ENCODE data around the gene BLTP2.
"Not testable (repeated sequence)": the region's sequence is repeated elsewhere in the genome, so short reads cannot be mapped to it uniquely, and the experiment has no call there.

The BLTP2 gene

GRCh38 chr17:28645576-28645939, 600 bp upstream of the BLTP2 start:
- DNase-seq: no peak

GRCh38 chr17:28643983-28644786, 773 bp downstream of the BLTP2 start:
- peak; percentile 37 to 71 for DNase-seq

- no peak for DNase-seq
Observed at GRCh38 chr17:28641579-28641978, 3.4 kb downstream of the BLTP2 start.

GRCh38 chr17:28635506-28635905, 9.5 kb downstream of the BLTP2 start:
- no peak for DNase-seq

- DNase-seq: peak; percentile 75 to 85
Observed at GRCh38 chr17:28634206-28634865, 10.6 kb downstream of the BLTP2 start.

GRCh38 chr17:28626818-28627217, 18.1 kb downstream of the BLTP2 start:
- no peak for DNase-seq

GRCh38 chr17:28624148-28624547, 20.8 kb downstream of the BLTP2 start:
- DNase-seq: no peak

- DNase-seq: no peak
Observed at GRCh38 chr17:28623696-28624095, 21.3 kb downstream of the BLTP2 start.

GRCh38 chr17:28622186-28622585, 22.8 kb downstream of the BLTP2 start:
- DNase-seq: peak; percentile 95 to 99

- no peak for DNase-seq
Observed at GRCh38 chr17:28620010-28620409, 24.9 kb downstream of the BLTP2 start.

- no peak for DNase-seq
Observed at GRCh38 chr17:28618464-28618863, 26.5 kb downstream of the BLTP2 start.

- no peak for DNase-seq
Observed at GRCh38 chr17:28616281-28616680, 28.7 kb downstream of the BLTP2 start.

- no peak for DNase-seq
Observed at GRCh38 chr17:28615260-28615940, 29.6 kb downstream of the BLTP2 start.

GRCh38 chr17:28613931-28614381, 31.0 kb downstream of the BLTP2 start, which contains the start of gene RSKR:
Gene RSKR (minus strand): TSS chr17:28614185. CDS start chr17:28614161, 24 bp downstream.
- DNase-seq: no peak

- peak; percentile 14 to 66 for DNase-seq
Observed at GRCh38 chr17:28612936-28613872, 31.8 kb downstream of the BLTP2 start.

GRCh38 chr17:28612531-28612930, 32.4 kb downstream of the BLTP2 start:
- no peak for DNase-seq

GRCh38 chr17:28610376-28610775, 34.6 kb downstream of the BLTP2 start:
- no peak for DNase-seq

GRCh38 chr17:28604031-28604430, 40.9 kb downstream of the BLTP2 start:
- not testable (repeated sequence) for DNase-seq

- peak; percentile 70 to 77 for DNase-seq
Observed at GRCh38 chr17:28599311-28600184, 45.4 kb downstream of the BLTP2 start.

GRCh38 chr17:28598799-28599310, 46.1 kb downstream of the BLTP2 start, which contains the start of gene SPAG5:
Gene SPAG5 (minus strand): TSS chr17:28599025. CDS start chr17:28598946, 79 bp downstream.
- DNase-seq: peak; percentile 93 to 97

GRCh38 chr17:28598389-28598788, 46.6 kb downstream of the BLTP2 start:
- no peak for DNase-seq
